HUDEP-2 (cell line): Measurements from ENCODE around the gene CDC42EP5.
A peak's percentile ranks its signal among the peaks of the same experiment; 100 is the strongest.

Source experiments
- DNase-seq, 76 experiments: peaks; one replicate each; lab custom pipeline; 2025; ENCODE audit not compliant: unreplicated experiment in 76 of 76; lab: John Stamatoyannopoulos, UW

The CDC42EP5 gene

GRCh38 chr19:54463531-54464043 is 9.5 kb downstream of the CDC42EP5 start, which contains the start of gene LENG9:
Gene LENG9 (minus strand): TSS chr19:54463778. CDS start chr19:54463526, 252 bp downstream.
- peak; percentile 91 to 100 (median 99) for DNase-seq

DNA sequence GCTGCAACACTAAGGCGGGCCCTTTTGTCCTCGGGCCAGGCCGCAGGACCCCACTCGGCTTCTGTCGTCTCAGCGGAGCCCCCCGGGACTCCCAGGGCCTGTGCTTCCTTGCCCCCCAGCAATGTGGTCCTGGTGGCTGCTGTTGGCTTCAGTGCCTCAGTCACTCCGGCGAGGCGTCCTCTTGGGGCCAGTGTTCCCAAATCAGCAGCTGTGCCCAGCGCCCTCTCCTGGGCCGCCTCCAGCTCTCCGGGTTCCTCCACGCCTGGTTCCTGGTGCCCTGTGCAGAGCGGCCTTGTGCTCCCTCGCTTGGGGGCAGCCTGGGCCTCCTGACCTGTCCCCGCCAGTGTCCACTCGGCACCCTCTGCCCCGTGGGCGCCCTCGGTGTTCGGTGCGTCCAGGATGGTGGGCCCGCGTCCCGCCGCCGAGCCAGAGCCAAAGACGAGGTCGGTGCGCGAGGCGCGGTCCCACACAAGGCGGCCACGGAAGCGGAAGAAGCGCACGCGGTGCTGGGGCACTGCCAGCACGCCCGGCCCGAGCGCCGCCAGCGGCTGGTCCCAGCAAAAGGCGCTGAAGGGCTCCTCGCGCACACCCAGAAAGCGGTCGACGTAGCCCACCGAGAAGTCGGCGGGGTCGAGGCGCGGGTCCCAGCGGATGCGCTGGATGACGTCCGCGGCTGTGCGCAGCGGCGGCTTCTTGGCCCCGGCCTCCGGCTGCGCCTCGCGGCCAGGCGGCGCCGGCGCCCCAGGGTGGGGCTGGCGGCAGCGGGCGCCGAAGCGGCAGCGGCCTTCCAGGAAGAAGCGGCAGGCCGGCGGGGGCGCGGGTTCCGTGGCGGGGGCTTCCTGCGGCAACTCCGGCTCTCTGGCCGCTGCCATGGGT is 10.2 kb downstream of the CDC42EP5 start:
- peak in 69 of 76 experiments; percentile 33 to 92 (median 73) for DNase-seq

- peak in 13 of 76 experiments; percentile 10 to 74 (median 49) for DNase-seq
Observed at GRCh38 chr19:54462047-54462654, 10.9 kb downstream of the CDC42EP5 start.

DNA sequence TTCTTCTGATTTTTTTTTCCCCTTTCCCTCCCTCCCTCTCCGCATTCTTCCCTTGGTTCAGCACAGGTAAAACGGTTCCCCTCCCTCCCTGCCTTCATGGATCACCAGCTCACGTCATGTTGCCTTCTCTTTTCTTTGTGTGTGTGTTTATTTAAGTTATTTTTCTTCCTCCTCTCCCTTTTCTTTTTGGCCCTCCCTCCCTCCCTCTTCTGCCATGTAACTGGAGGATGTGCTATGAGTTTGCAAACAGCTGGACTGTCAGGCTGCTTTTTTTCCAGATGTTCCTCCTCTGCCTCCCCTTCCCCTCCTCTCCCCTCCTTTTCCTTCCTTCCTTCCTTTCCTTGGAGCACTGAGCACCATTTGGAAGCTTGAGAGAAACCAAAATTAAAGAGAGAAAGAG is 11.5 kb downstream of the CDC42EP5 start:
- DNase-seq: no peak

GRCh38 chr19:54461210-54461609 is 11.9 kb downstream of the CDC42EP5 start:
- no peak for DNase-seq

- no peak for DNase-seq
Observed at GRCh38 chr19:54460230-54461005, 12.7 kb downstream of the CDC42EP5 start.

DNA sequence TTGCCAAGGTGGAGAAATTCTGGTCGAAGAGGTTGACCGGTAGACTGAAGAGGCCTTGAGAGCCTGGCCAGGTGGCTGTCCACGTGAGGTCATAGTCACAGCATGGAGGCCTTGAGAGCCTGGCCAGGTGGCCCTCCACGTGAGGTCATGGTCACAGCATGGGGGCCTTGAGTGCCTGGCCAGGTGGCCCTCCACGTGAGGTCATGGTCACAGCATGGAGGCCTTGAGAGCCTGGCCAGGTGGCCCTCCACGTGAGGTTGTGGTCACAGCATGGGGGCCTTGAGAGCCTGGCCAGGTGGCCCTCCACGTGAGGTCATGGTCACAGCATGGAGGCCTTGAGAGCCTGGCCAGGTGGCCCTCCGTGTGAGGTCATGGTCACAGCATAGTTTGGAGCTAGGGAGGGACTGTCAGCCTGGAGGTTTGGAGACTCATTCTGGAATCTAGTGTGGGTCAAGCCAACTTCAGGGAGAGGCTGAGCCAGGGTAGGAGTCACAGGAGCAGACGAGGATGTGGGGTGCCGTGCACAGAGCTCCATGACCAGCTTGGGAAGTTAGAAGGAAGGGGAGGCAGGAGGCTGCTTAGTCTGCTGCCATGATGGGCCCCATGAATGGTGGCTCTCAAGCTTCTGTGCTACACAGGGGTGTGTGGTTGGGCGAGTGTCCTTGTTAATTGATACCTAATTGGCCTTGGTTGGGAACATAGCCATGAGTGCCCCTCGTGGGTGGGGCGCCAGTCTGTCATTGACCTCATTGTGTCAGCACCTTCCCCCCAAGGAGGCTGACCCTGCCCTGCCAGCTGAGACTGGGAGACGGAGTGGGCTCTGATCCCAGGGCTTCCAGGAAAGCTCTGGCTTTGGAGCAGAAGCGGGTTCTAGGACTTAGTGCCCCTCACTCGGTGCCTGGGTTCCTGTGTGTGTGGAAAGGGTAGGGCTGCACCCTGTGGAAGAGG is 13.5 kb downstream of the CDC42EP5 start:
- no peak for DNase-seq

DNA sequence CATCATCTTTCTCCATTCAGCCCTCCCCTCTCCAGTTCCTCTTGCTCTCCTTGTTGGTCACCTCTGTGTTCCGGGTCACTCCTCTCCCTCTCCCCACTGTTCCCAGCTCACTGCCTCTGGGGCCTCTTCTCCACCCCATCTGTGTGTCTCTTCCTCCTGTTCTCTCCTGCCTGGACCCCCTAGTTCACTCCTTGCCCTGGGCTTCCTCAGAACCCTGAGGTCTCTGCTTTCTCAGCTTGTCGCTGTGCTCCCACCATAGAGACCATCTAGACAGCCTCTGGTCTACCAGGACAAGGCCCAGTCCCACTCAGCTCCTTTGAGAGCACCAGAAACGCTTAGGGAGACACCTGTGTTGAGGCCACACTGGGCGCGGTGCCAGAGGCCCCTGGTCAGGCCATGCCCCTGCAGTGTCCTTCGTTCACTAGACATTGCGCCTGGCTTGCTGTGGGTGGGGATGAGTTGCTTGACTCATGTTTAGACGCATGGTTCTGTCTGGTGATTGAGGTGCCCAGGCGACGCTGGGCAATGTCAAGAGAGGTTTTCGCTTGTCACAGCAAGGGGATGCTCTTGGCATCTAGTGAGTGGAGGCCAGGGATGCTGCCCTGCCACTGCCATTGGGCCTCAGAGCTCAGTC is 14.3 kb downstream of the CDC42EP5 start:
- no peak for DNase-seq

DNA sequence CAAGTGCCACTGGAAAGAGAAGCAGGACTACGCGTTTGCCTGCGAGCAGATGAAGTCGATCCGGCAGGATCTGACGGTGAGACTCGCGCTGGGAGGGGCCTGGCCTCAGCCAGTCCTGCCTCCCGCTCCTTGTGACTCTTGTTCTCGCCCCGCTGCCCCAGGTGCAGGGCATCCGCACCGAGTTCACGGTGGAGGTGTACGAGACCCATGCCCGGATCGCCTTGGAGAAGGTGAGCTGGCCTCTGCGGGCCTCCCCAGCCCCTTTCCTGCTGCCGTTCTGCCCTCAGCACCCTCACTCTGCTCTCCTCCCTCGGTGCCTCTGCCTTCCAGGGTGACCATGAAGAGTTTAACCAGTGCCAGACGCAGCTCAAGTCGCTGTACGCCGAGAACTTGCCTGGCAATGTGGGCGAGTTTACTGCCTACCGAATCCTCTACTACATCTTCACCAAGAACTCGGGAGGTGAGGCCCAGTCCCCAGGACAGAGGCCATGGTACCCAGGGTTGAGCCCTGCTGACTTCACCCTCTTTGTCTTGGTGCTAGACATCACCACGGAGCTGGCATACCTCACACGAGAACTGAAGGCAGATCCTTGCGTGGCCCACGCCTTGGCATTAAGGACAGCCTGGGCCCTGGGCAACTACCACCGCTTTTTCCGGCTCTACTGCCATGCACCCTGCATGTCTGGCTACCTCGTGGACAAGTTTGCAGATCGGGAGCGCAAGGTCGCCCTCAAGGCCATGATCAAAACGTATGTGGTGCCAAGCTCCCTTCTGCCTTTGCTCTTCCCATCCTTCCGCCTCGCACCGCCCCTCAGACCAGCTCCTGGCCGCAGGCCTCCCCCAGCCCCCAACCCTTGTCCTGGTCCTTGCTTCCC is 15.1 kb downstream of the CDC42EP5 start:
- no peak for DNase-seq

DNA sequence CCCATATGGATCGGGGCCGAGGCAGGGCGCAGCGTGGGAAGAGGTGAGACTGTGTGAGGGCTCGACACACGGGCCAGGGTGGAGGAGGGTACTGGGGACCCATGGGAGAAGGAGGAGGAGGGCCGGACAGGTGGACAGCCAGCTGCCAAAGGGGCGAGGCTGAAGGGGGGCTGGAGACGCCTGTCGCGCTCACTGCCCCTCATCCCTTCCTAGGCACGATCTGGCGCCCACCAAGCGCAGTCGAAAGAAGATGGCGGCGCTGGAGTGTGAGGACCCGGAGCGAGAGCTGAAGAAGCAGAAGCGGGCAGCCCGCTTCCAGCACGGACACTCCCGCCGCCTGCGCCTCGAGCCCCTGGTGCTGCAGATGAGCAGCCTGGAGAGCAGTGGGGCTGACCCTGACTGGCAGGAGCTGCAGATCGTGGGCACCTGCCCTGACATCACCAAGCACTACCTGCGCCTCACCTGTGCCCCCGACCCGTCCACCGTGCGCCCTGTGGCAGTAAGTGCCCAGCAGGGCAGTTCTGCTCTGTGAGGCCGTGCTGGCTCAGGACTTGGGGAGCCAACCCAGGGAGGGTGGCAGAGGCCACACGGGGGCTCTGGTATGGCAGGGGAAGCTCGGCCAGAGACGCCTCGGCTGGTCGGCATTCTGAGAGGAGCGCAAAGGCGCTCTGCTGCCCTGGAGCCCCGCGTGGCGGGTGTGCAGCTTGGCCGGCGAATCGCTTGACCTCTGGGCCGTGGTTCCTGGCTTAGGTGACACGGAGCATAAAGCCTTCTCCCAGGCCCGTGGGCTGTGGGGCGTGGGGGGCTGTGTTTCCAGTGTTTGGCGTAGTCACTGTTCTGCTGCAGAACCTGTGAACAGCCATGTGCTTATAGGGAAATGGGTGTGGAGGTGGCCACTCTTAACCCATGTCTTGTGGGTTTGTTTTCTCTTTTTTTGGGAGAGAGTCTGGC is 16.4 kb downstream of the CDC42EP5 start:
- DNase-seq: no peak

- no peak for DNase-seq
Observed at GRCh38 chr19:54455786-54456422, 17.2 kb downstream of the CDC42EP5 start.

GRCh38 chr19:54454781-54455675 is 18.1 kb downstream of the CDC42EP5 start:
- DNase-seq: no peak

DNA sequence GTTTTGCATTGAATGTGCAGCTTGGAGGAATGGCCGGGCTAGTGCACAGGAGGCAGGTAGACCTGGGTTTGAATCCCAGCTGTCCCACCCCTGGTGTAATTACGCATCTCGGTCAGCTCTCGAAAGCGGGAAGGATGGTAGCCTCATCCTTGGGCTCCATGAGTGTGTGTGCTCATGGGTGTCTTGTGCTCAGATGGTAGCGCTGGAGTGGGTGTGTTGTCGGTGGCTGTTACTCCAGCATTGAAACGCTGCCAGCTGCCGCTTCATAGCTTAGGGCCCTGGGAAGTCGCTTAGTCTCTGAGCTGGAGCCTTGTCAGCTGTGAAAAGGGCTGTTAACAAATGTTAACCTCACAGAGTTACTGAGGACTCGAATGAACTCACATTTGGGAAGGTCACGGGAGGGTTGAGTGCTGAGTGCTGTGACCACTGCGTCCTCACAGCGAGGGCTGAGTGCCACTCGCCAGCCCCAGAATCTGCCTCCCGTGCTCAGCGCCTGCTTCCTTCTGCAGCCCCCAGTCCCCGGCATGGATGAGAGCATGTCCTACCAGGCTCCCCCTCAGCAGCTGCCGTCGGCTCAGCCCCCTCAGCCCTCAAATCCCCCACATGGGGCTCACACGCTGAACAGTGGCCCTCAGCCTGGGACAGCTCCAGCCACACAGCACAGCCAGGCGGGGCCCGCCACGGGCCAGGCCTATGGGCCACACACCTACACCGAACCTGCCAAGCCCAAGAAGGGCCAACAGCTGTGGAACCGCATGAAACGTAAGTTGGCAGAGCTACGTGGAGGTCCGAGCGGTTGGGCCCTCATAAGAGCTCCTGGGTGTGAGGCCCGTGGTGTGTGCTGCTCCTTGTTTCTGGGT is 18.9 kb downstream of the CDC42EP5 start:
- DNase-seq: no peak

- DNase-seq: peak in 14 of 76 experiments; percentile 9 to 48 (median 23)
Observed at GRCh38 chr19:54452626-54453025, 20.5 kb downstream of the CDC42EP5 start.

DNA sequence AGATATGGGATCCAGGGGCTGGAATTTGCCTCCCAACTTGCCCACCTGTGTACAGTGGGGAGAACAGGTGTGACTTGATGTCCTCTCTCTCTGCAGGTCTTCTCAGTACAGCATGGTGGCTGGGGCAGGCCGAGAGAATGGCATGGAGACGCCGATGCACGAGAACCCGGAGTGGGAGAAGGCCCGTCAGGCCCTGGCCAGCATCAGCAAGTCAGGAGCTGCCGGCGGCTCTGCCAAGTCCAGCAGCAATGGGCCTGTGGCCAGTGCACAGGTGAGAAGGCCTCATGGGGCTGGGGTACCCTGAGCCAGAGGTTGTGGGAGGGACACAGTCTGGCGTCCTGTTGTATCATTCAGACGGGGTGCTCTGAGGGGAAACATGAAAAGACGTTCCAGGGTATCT is 21.1 kb downstream of the CDC42EP5 start:
- DNase-seq: no peak
